Stomach smooth muscle (tissue), 2 donors: Measurements from ENCODE around the gene CARS1.

Source experiments
- H3K27ac ChIP-seq: one replicate; pipeline ENCODE4 v1.7.0; 2013; ENCODE audit warnings: mild to moderate bottlenecking, low read length, inconsistent platforms
- H3K27me3 ChIP-seq, 2 donors: one replicate each; pipeline ENCODE4 v1.7.0; 2013; ENCODE audit warnings: low read length in 2 of 2; ENCODE audit not compliant: insufficient read depth in 2 of 2, control insufficient read depth in 1 of 2
- H3K36me3 ChIP-seq, 2 donors: one replicate each; pipeline ENCODE4 v1.7.0; 2013; ENCODE audit warnings: low read length in 2 of 2; ENCODE audit not compliant: control insufficient read depth in 2 of 2, insufficient read depth in 2 of 2
- H3K4me1 ChIP-seq: one replicate; pipeline ENCODE4 v1.7.0; 2013; ENCODE audit warnings: low read length; ENCODE audit not compliant: control insufficient read depth, insufficient read depth
- H3K4me3 ChIP-seq, 2 donors: one replicate each; pipeline ENCODE4 v1.7.0; 2013; ENCODE audit warnings: low read length in 2 of 2
- H3K9ac ChIP-seq, 2 donors: one replicate each; pipeline ENCODE4 v1.7.0; 2013; ENCODE audit warnings: low read length in 2 of 2, mild to moderate bottlenecking in 1 of 2
- H3K9me3 ChIP-seq, 2 donors: one replicate each; pipeline ENCODE4 v1.7.0; 2013; ENCODE audit warnings: low read length in 2 of 2; ENCODE audit not compliant: control insufficient read depth in 2 of 2
- donor health status: healthy.
- donor health status: Pancreatic carcinoma.

The CARS1 gene

DNA sequence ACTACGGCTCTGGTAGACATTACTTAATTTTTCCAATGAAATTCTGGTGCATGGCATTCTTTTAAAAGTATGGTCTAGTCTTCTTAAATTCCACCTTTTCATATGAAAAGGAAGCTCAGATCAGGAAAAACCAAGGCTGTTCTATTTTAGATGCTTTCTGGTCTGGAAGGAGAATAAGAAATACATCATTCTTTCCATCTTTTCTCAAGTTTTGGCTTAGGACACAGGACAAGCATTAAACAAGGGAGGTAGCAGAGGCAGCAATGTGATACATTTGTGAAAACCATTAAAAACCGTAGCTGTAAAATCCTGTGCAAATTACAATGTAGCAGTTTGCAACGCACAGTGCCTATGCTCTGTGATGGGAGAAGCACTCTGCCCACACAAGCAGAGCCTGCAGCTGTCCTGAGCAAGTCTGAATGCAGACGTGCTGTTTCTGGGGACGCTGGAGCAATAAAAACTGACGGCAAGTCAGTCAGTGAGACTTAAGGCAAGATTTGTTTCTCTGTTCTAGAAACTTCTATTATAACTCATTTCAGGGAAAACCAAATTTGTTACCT is 88.8 kb downstream of the CARS1 start:
- no peaks in the 10 kb centered on the region for H3K9me3 ChIP-seq
- no peaks in the 10 kb centered on the region for H3K4me1 ChIP-seq
- peaks cover 73 to 77% of the 10 kb centered on the region in 2 donors for H3K36me3 ChIP-seq
- H3K9ac ChIP-seq = no peak overlapping the region
- no peaks in the 10 kb centered on the region for H3K27me3 ChIP-seq
- H3K4me3 ChIP-seq = no peak overlapping the region
- no peak overlapping the region for H3K27ac ChIP-seq

DNA sequence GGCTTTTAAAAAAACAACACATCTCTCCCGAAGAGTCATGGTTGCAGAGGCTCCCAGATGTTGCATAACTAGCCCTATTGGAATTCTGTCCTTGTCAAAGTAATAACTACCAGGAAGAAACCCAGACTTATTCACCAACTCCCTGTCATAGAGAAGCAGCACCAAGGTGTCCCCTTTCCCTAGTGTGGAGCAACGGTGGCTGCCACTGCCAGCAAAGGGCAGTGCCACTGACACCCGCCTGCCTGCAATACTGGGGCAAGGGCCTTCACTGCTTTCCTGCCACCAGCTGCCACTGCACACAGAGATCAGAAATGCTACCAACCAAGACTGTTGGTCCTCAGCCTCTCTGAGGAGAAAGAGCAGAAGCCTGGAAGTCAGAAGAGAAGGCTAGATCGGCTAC is 92.4 kb downstream of the CARS1 start:
- no peak overlapping the region for H3K4me3 ChIP-seq
- no peaks in the 10 kb centered on the region for H3K27me3 ChIP-seq
- H3K36me3 ChIP-seq = peaks cover 56 to 72% of the 10 kb centered on the region in 2 donors
- H3K9ac ChIP-seq = no peak overlapping the region
- H3K27ac ChIP-seq = no peak overlapping the region
- H3K9me3 ChIP-seq = no peaks in the 10 kb centered on the region
- no peaks in the 10 kb centered on the region for H3K4me1 ChIP-seq

DNA sequence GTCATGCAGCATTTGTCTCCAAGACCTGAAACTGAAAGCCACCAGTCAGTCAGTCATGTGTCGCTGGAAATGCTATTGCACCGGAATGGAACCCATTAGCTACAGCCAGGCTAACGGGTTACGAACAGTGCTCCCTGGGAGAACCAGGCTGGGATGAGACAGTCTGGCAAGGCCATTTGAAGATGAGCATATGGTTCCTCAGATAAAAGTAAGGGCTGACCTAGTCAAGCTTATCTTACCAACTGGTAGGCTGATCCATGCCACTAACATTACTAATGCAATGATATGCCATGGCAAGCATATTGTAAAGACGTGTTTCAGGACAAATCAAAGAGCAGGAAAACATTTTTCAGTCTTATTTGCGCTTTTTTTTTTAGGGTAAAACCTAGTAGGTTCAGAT is 93.5 kb downstream of the CARS1 start:
- Histone ChIP-seq H3K4me3 (no peak overlapping the region), H3K9ac (no peak overlapping the region), H3K9me3 (no peaks in the 10 kb centered on the region), H3K4me1 (no peaks in the 10 kb centered on the region), H3K27me3 (no peaks in the 10 kb centered on the region), H3K36me3 (peaks cover 52 to 71% of the 10 kb centered on the region in 2 donors), H3K27ac (no peak overlapping the region)

DNA sequence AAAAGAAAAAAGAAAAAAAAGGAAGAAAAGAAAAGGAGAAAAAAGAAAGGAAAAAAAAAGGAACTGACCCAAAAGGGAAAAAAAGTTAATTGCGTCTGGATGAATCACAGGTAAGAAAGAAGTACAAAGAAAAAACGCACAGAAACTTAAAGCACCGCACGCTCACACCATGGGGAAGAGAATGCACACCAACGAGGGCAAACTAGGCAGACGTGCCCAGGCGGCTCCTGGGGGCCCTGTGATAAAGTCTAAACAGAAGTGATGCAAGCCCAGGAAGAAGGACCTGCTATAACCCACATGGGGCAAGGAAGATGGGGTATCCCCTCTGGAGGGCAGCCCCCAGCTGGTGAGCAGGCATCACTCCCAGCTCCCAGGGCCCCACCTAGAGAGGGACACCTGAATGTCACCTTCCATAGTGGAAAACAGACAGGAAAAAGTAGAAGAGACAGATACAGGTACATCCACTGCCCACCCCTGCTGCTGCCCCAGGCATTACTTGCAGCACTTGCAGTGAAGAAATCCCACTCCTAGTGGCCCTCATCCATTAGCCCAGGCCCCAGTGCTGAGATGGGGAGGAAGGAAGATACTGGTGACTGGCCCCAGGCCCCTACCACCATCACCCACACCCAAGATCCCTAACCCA is 94.0 kb downstream of the CARS1 start:
- Histone ChIP-seq H3K36me3 (peaks cover 51 to 71% of the 10 kb centered on the region in 2 donors), H3K4me1 (no peaks in the 10 kb centered on the region), H3K27ac (no peak overlapping the region), H3K9me3 (no peaks in the 10 kb centered on the region), H3K27me3 (no peaks in the 10 kb centered on the region), H3K4me3 (no peak overlapping the region), H3K9ac (no peak overlapping the region)

DNA sequence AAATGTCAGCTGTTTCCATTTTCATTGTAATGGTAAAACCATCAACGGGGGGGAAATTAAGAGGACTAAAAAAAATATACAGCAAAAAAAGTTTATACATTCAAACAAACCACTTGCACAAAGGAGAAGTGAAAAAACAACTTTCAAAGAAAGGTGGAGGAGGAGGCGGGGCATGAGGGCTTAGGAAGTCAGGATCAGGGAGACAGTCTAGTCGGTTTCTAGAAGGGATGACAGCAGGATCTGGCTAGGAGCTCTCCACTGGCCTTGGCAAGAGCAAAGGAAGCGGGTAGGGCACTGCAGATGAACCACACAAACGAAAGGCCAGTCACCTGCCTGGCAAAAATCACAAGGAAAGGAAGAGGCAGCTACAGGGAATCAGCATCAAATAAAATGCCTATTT is 96.1 kb downstream of the CARS1 start:
- H3K27me3 ChIP-seq = no peaks in the 10 kb centered on the region
- no peaks in the 10 kb centered on the region for H3K4me1 ChIP-seq
- no peak overlapping the region for H3K4me3 ChIP-seq
- H3K9ac ChIP-seq = no peak overlapping the region
- H3K27ac ChIP-seq = no peak overlapping the region
- H3K9me3 ChIP-seq = no peaks in the 10 kb centered on the region
- peaks cover 53 to 67% of the 10 kb centered on the region in 2 donors for H3K36me3 ChIP-seq

DNA sequence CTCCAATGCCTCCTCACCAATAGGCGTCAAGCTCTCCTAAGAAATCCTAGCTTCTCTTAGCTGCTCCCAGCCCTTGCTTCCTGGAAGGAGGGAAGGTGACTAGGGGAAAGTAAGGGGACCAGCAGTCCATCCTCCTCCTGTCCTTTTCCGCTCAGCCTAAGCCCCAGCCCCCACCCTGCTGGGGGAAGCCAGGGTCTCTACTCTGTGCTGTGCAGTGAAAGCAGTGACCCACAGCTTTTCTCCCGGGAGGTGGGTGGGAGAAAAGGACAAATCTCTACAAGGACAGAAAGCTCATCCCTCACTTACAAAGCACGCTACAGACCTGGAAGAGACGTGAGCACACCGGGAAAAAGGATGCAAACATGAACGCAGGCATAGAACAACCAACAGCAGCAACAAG is 97.1 kb downstream of the CARS1 start:
- no peaks in the 10 kb centered on the region for H3K9me3 ChIP-seq
- H3K4me1 ChIP-seq = no peaks in the 10 kb centered on the region
- H3K9ac ChIP-seq = no peak overlapping the region
- no peak overlapping the region for H3K4me3 ChIP-seq
- no peaks in the 10 kb centered on the region for H3K27me3 ChIP-seq
- H3K27ac ChIP-seq = no peak overlapping the region
- H3K36me3 ChIP-seq = peaks cover 57 to 70% of the 10 kb centered on the region in 2 donors

DNA sequence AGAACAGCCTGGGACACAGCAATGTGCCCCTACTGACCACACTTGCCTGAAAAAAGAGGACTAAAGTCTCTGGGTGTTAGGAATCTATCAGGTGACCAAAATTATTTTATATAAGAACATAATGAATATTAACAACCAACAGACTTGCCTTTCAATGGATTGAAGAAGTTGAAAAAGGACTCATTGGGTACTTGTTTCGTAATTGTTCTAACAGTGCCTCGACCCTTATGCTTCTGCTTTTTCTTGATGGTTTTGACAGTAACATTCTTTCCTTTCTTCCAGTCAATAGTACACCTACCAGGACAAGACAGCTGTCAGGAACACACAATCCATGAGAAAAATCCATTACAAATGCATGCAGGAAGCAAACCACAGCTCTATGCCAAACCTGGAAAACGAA is 99.0 kb downstream of the CARS1 start:
- H3K36me3 ChIP-seq = peaks cover 57 to 68% of the 10 kb centered on the region in 2 donors

DNA sequence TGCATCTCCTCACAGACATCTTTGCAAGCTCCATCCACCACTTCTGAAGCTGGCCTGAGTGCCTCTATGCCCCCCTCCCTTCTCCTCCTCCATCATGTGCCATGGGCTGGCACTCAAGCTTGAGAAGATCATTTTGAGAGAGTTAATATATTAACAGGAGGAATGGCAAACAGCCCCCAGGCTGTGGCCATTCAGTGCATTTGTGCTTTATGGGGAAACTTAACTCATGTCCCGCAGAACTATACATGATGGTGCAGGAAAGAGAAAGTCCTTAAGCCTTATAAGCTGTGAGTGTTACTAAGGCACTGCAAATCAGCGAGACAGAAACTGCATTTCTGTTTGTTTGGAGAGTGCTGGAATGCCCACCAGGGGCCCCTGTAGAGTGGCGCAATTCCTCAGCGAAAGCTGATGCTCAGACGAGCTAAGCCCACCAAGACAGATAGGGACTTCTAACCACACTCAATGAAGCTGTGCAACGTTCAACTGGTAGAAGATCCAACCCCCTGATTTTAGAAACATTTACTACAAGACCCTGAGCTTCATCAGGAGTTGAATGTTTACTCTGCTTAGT is 101.2 kb downstream of the CARS1 start:
- Histone ChIP-seq H3K27me3 (no peaks in the 10 kb centered on the region), H3K4me1 (no peaks in the 10 kb centered on the region), H3K4me3 (no peak overlapping the region), H3K27ac (no peak overlapping the region), H3K36me3 (peaks cover 75% of the 10 kb centered on the region in 2 donors), H3K9me3 (no peaks in the 10 kb centered on the region), H3K9ac (no peak overlapping the region)

More for the DNA sequence above, 99.0 kb downstream of the CARS1 start:
- no peak overlapping the region for H3K4me3 ChIP-seq
- H3K27ac ChIP-seq = no peak overlapping the region
- no peaks in the 10 kb centered on the region for H3K4me1 ChIP-seq
- H3K27me3 ChIP-seq = no peaks in the 10 kb centered on the region
- no peak overlapping the region for H3K9ac ChIP-seq
- no peaks in the 10 kb centered on the region for H3K9me3 ChIP-seq

DNA sequence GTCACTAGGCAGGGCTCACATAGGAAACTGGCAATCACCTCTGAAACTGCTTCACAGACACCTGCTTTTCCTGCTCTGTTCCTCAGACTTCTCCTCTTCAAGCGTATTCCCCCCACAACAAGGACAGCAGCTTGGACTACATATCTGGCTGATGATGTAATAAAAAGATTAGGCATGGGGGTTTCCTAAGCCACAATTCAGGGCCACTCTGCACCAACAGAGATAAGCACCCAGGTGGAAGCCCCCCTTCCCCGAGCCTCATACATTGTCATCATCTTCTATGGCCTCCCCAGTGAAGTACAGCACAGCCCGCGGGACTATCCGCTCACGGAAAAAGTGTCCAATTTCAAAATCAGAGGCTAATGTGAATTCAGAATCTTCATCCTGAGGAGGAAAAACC is 103.0 kb downstream of the CARS1 start:
- Histone ChIP-seq H3K9me3 (no peaks in the 10 kb centered on the region), H3K27ac (no peak overlapping the region), H3K9ac (no peak overlapping the region), H3K4me3 (no peak overlapping the region), H3K27me3 (no peaks in the 10 kb centered on the region), H3K4me1 (no peaks in the 10 kb centered on the region), H3K36me3 (peaks cover 68 to 85% of the 10 kb centered on the region in 2 donors)

DNA sequence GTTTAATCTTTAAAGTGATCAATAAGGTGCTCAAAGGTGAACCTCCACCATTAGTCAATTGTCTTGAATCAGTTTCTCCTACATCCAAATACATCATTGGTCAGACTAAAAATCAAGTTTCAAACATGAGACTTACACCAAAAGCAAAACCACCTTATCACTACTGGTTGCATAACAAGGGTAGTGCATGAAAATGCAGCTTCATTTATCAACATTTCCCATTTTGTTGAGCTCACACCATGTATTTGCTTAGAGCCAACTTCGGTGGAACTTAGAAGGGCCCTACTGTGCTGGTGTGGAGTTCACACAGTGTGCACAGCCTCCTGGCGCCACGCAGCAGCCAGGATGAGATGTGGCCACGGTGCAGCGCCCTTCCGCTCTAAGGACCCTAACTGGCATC is 104.9 kb downstream of the CARS1 start:
- no peaks in the 10 kb centered on the region for H3K9me3 ChIP-seq
- no peak overlapping the region for H3K27ac ChIP-seq
- H3K27me3 ChIP-seq = no peaks in the 10 kb centered on the region
- no peak overlapping the region for H3K4me3 ChIP-seq
- H3K9ac ChIP-seq = no peak overlapping the region
- H3K36me3 ChIP-seq = peaks cover 70 to 84% of the 10 kb centered on the region in 2 donors
- no peaks in the 10 kb centered on the region for H3K4me1 ChIP-seq
